HAP-1 (cell line): ENCODE results near the gene ANKRD65.
"Not testable (repeated sequence)": the region's sequence is repeated elsewhere in the genome, so short reads cannot be mapped to it uniquely, and the experiment has no call there.

ENCODE experiments used
- DNase-seq, 2 experiments: peaks; one replicate each; pipeline ENCODE4 v3.0.0-alpha.2; 2016 to 2020; ENCODE audit warnings: low spot score in 2 of 2
- H3K27me3 ChIP-seq: fragments of 250-450 bp; sonication (Bioruptor Pico); 2 replicates; pipeline ENCODE4 v1.5.1; 2020; ENCODE audit warnings: low read depth, mild to moderate bottlenecking, moderate library complexity
- H3K36me3 ChIP-seq: fragments of 250-450 bp; sonication (Bioruptor Pico); replicated peaks from 2 replicates; pipeline ENCODE4 v1.5.1; 2020; ENCODE audit warnings: mild to moderate bottlenecking
- H3K4me1 ChIP-seq: fragments of 250-450 bp; sonication (Bioruptor Pico); 2 replicates; pipeline ENCODE4 v1.5.1; 2020; ENCODE audit warnings: mild to moderate bottlenecking
- H3K4me3 ChIP-seq: fragments of 250-450 bp; sonication (Bioruptor Pico); 2 replicates; pipeline ENCODE4 v1.5.1; 2020; ENCODE audit warnings: mild to moderate bottlenecking, moderate library complexity
- H3K9me3 ChIP-seq: fragments of 250-450 bp; sonication (Bioruptor Pico); 2 replicates; pipeline ENCODE4 v1.5.1; 2020; ENCODE audit warnings: mild to moderate bottlenecking, moderate library complexity
- in situ Hi-C: fragments of 300-500 bp; cut with MboI; formaldehyde crosslinking; loops from 3 replicates; pipeline ENCODE4 v1.14.3; 2020; ENCODE audit warnings: low sequenced_read_pairs, inconsistent platforms, mixed read lengths

The ANKRD65 gene

GRCh38 chr1:1394116-1394515, 27.0 kb downstream of the ANKRD65 start:
- Histone ChIP-seq H3K4me1 (peaks cover 5% of the 10 kb centered on the region; the same call in 1 of the 2 replicates), H3K4me3 (no peak overlapping the region), H3K36me3 (peaks cover 91% of the 10 kb centered on the region), H3K27me3 (no peaks in the 10 kb centered on the region), H3K9me3 (no peaks in the 10 kb centered on the region)
- no peak for DNase-seq
- in situ Hi-C loops = loop anchor here (10.0 kb wide), 1 partner anchor 101 kb away; no protein-coding TSS in a partner anchor

GRCh38 chr1:1393428-1393827, 27.6 kb downstream of the ANKRD65 start:
- DNase-seq = no peak
- Histone ChIP-seq H3K36me3 (peaks cover 98% of the 10 kb centered on the region), H3K9me3 (no peaks in the 10 kb centered on the region), H3K4me3 (no peak overlapping the region), H3K27me3 (no peaks in the 10 kb centered on the region), H3K4me1 (peaks cover 5% of the 10 kb centered on the region; the same call in 1 of the 2 replicates)
- in situ Hi-C loops = loop anchor here (10.0 kb wide), 1 partner anchor 101 kb away; no protein-coding TSS in a partner anchor

GRCh38 chr1:1393014-1393413, 28.1 kb downstream of the ANKRD65 start:
- DNase-seq = no peak
- Histone ChIP-seq H3K27me3 (no peaks in the 10 kb centered on the region), H3K9me3 (no peaks in the 10 kb centered on the region), H3K4me3 (no peak overlapping the region), H3K36me3 (peaks cover 99% of the 10 kb centered on the region), H3K4me1 (peaks cover 5% of the 10 kb centered on the region; the same call in 1 of the 2 replicates)
- in situ Hi-C loops = loop anchor here (10.0 kb wide), 1 partner anchor 102 kb away; no protein-coding TSS in a partner anchor

- H3K4me1 ChIP-seq = no peaks in the 10 kb centered on the region
- H3K4me3 ChIP-seq = no peak overlapping the region
- H3K9me3 ChIP-seq = no peaks in the 10 kb centered on the region
- no peak for DNase-seq
- peaks cover 100% of the 10 kb centered on the region for H3K36me3 ChIP-seq
- in situ Hi-C loops = loop anchor here (10.0 kb wide), 1 partner anchor 104 kb away; no protein-coding TSS in a partner anchor
- no peaks in the 10 kb centered on the region for H3K27me3 ChIP-seq
These were observed 29.9 kb downstream of the ANKRD65 start for GRCh38 chr1:1391225-1391624.

GRCh38 chr1:1390675-1391074, 30.4 kb downstream of the ANKRD65 start:
- Histone ChIP-seq H3K4me3 (no peak overlapping the region), H3K9me3 (no peaks in the 10 kb centered on the region), H3K4me1 (no peaks in the 10 kb centered on the region), H3K36me3 (peaks cover 100% of the 10 kb centered on the region), H3K27me3 (no peaks in the 10 kb centered on the region)
- in situ Hi-C loops = loop anchor here (10.0 kb wide), 1 partner anchor 104 kb away; no protein-coding TSS in a partner anchor
- no peak for DNase-seq

- Histone ChIP-seq H3K27me3 (no peaks in the 10 kb centered on the region), H3K4me1 (no peaks in the 10 kb centered on the region), H3K4me3 (no peak overlapping the region), H3K36me3 (peaks cover 76% of the 10 kb centered on the region), H3K9me3 (no peaks in the 10 kb centered on the region)
- in situ Hi-C loops = no loop called here
- no peak for DNase-seq
These were observed 33.0 kb downstream of the ANKRD65 start for GRCh38 chr1:1388078-1388472.

- DNase-seq = no peak
- H3K9me3 ChIP-seq = no peaks in the 10 kb centered on the region
- H3K4me3 ChIP-seq = no peak overlapping the region
- H3K4me1 ChIP-seq = no peaks in the 10 kb centered on the region
- in situ Hi-C loops = no loop called here
- H3K27me3 ChIP-seq = no peaks in the 10 kb centered on the region
- peaks cover 69% of the 10 kb centered on the region for H3K36me3 ChIP-seq
These were observed 33.7 kb downstream of the ANKRD65 start for GRCh38 chr1:1387098-1388077.

- DNase-seq = no peak
- Histone ChIP-seq H3K4me1 (no peaks in the 10 kb centered on the region), H3K9me3 (no peaks in the 10 kb centered on the region), H3K27me3 (no peaks in the 10 kb centered on the region), H3K36me3 (peaks cover 58% of the 10 kb centered on the region), H3K4me3 (no peak overlapping the region)
- in situ Hi-C loops = no loop called here
These were observed 35.1 kb downstream of the ANKRD65 start for GRCh38 chr1:1385931-1386330.

GRCh38 chr1:1385339-1385738, 35.7 kb downstream of the ANKRD65 start:
- H3K36me3 ChIP-seq = peaks cover 52% of the 10 kb centered on the region
- in situ Hi-C loops, H3K4me1 ChIP-seq, H3K9me3 ChIP-seq, DNase-seq, H3K27me3 ChIP-seq, H3K4me3 ChIP-seq: not testable (repeated sequence)

- DNase-seq = no peak
- Histone ChIP-seq H3K27me3 (no peaks in the 10 kb centered on the region), H3K4me3 (no peak overlapping the region), H3K9me3 (no peaks in the 10 kb centered on the region), H3K4me1 (no peaks in the 10 kb centered on the region), H3K36me3 (peaks cover 13% of the 10 kb centered on the region)
- in situ Hi-C loops = no loop called here
These were observed 39.8 kb downstream of the ANKRD65 start for GRCh38 chr1:1381294-1381693.

- in situ Hi-C loops = no loop called here
- no peaks in the 10 kb centered on the region for H3K27me3 ChIP-seq
- peaks cover 11% of the 10 kb centered on the region for H3K36me3 ChIP-seq
- no peak for DNase-seq
- no peak overlapping the region for H3K4me3 ChIP-seq
- H3K9me3 ChIP-seq = no peaks in the 10 kb centered on the region
- no peaks in the 10 kb centered on the region for H3K4me1 ChIP-seq
These were observed 40.2 kb downstream of the ANKRD65 start for GRCh38 chr1:1380860-1381259.

- in situ Hi-C loops = no loop called here
- Histone ChIP-seq H3K9me3 (no peaks in the 10 kb centered on the region), H3K4me3 (no peak overlapping the region), H3K27me3 (no peaks in the 10 kb centered on the region), H3K4me1 (peaks cover 7% of the 10 kb centered on the region), H3K36me3 (peaks cover 27% of the 10 kb centered on the region)
- DNase-seq = no peak
These were observed 43.4 kb downstream of the ANKRD65 start for GRCh38 chr1:1377540-1378205.

- peaks cover 7% of the 10 kb centered on the region for H3K4me1 ChIP-seq
- no peaks in the 10 kb centered on the region for H3K27me3 ChIP-seq
- H3K4me3 ChIP-seq = no peak overlapping the region
- in situ Hi-C loops = no loop called here
- no peak for DNase-seq
- no peaks in the 10 kb centered on the region for H3K9me3 ChIP-seq
- H3K36me3 ChIP-seq = peaks cover 33% of the 10 kb centered on the region
These were observed 44.4 kb downstream of the ANKRD65 start for GRCh38 chr1:1376551-1377226.
